Vagina (tissue), 2 donors: ENCODE measurements around the gene ELMO1.

Experiments used
- POLR2A ChIP-seq, 2 donors: fragments of 450-650 bp; IDR thresholded peaks; one replicate each; pipeline ENCODE4 v1.6.1; 2017; ENCODE audit warnings: antibody characterized with exemption in 2 of 2, mild to moderate bottlenecking in 2 of 2, moderate library complexity in 2 of 2
- POLR2AphosphoS5 ChIP-seq, 2 donors: sonication (generic); formaldehyde crosslinking; IDR thresholded peaks; one replicate each; pipeline ENCODE4 v1.9.0; 2017; ENCODE audit warnings: antibody characterized with exemption in 2 of 2, mild to moderate bottlenecking in 2 of 2, low read depth in 1 of 2; ENCODE audit not compliant: insufficient read depth in 1 of 2
- TF ChIP-seq, protein P1 (sequence below), 3 experiments: fragments of 450-650 bp in 2 of 3; fragments of 200-600 bp in 1 of 3; sonication (generic) in 1 of 3; IDR thresholded peaks; one replicate each; pipeline ENCODE4 v1.5.1; 2017 to 2019; ENCODE audit warnings: antibody characterized with exemption in 3 of 3, mild to moderate bottlenecking in 2 of 3, moderate library complexity in 2 of 3

DNA sequence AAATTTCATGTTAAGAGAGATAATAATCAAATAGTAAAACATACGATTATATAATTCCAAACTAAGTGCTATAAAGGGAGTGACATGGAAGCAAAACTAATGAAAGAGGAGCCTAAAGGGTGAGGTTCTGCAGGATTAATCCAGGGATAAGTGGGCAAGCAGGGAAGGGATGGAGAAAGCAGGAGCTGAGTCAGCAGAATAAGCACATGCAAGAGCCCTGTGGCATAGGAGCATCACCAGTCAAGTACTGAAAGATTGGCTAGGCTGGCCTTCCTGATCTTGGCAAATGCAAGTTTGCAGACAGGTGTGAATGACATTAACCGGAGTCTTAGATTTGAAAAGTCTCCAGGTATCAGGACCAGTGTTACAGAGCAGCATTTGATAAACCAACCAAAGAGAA is 336.4 kb downstream of the ELMO1 start:
- TF ChIP-seq, protein P1, sequence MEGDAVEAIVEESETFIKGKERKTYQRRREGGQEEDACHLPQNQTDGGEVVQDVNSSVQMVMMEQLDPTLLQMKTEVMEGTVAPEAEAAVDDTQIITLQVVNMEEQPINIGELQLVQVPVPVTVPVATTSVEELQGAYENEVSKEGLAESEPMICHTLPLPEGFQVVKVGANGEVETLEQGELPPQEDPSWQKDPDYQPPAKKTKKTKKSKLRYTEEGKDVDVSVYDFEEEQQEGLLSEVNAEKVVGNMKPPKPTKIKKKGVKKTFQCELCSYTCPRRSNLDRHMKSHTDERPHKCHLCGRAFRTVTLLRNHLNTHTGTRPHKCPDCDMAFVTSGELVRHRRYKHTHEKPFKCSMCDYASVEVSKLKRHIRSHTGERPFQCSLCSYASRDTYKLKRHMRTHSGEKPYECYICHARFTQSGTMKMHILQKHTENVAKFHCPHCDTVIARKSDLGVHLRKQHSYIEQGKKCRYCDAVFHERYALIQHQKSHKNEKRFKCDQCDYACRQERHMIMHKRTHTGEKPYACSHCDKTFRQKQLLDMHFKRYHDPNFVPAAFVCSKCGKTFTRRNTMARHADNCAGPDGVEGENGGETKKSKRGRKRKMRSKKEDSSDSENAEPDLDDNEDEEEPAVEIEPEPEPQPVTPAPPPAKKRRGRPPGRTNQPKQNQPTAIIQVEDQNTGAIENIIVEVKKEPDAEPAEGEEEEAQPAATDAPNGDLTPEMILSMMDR (IDR thresholded peaks at IDR 0.05): no peak
- TF ChIP-seq POLR2A (IDR thresholded peaks at IDR 0.05): no peak
- no peak for TF ChIP-seq POLR2AphosphoS5 (IDR thresholded peaks at IDR 0.05; ENCODE audit: insufficient read depth in 1 of 2, low read depth in 1 of 2)
